GM21576 (cell line): ENCODE results near the gene KRT17.
"Not testable (repeated sequence)": the region's sequence is repeated elsewhere in the genome, so short reads cannot be mapped to it uniquely, and the experiment has no call there.

ENCODE experiments used
- ATAC-seq: cut with Tn5 transposase; IDR thresholded peaks from one replicate; pipeline ENCODE4 v1.9.1; 2021; ENCODE audit warnings: mild to moderate bottlenecking, moderate library complexity; ENCODE audit not compliant: unreplicated experiment

Gene KRT17

GRCh38 chr17:41621916-41622315 lies 2.5 kb downstream of the KRT17 start:
- no peak for ATAC-seq

GRCh38 chr17:41621435-41621817 lies 2.9 kb downstream of the KRT17 start:
- ATAC-seq: not testable (repeated sequence)

DNA sequence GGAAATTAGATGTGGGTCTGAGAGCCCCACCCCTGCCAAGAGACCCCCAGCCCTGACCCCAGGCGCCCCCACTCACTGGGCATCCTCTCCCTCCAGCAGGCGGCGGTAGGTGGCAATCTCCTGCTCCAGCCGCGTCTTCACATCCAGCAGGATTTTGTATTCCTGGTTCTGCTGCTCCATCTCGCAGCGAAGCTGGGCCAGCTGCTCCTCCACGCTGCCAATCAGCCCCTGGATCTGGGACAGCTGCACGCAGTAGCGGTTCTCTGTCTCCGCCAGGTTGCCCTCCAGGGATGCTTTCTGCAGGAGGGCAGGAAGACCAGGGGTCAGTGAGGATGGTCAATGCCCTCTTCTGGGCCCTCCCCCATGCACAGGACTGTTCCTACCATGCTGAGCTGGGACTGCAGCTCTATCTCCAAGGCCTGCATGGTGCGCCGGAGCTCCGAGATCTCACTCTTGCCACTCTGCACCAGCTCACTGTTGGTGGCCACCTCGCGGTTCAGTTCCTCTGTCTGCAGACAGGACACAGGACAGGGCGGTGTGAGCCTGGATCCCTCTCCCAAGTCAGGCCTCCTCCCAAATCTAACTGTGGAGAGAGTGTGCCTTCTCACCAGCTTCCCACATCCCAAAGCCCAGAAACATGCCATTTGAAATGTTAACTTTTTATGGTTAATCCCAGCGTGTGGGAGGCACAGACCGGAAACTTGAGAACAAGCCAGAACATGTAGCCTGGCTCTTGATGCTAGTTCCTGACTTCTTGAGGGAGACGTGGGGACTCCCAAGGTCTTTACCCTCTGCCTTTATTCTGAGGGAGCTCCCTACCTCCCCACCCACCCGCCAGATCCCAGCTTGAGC lies 3.6 kb downstream of the KRT17 start:
- ATAC-seq: no peak

DNA sequence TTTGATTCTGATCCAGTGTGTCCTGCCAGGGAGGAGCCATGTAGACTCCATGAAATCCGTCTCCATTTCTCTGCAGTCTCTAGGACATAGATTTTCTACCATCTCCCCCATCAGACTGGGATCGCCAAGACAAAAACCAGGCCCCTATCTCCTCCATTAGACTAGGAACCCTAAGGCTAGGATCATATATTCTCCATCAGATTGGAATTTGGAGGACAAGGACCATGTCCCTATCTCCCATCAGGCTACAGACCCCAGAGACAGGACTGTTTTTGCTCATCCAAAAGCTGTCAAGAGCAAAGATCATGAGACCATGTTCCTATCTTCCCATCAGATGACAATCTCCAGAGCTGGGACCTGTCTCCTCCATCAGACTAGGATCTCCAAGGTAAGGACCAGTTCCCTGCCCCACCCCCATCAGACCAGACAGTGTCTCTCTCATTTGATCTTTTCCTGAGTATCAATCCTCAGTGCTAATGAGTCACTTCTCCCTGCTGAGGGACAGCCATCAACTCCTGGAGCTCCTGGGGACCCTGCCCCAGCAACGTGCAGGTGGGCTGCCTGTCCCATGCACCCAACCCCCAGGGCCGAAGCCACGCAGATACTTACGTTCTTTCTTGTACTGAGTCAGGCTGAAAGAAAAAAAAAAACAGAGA lies 4.3 kb downstream of the KRT17 start:
- ATAC-seq: not testable (repeated sequence)

DNA sequence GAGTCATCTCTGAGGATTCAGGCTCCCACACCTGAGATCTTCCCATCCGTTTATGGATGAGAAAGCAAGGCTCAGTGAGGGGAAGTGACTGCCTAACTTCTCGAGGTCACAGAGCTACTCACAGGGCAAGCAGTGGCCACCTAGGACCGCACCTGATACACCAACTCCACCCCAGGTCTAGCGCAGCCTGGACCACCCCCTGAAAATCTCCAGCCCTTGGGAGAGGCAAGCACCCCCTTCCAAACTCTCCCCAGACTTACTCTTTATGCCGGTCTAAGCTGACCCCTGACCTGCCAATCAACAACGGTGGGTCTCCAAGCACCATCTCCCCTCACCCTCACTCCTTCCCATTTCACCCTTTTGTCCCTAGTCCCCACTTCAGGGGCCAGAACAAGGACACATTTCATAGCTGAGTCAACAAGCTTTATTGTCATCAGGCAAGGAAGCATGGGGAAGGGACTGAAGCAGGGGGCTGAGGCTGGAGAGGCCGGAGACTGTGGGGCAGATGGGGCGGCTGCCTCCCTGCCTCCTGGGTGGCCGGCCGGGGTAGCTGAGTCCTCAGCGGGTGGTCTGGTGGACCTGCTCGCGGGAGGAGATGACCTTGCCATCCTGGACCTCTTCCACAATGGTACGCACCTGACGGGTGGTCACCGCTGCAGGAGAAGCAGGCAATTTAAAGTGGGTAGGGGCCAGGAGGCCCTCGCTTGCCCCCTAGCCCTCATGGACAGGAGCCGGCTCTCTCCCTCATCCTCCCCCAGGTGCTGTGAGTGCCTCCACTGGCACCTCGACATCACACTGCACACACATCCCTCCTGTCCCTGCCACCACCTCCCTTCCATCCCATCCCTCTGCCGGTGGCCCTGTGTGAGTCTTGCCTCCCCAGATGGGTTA lies 5.1 kb downstream of the KRT17 start:
- ATAC-seq: no peak

- ATAC-seq: no peak
These were observed 5.9 kb downstream of the KRT17 start for GRCh38 chr17:41618341-41619035.

DNA sequence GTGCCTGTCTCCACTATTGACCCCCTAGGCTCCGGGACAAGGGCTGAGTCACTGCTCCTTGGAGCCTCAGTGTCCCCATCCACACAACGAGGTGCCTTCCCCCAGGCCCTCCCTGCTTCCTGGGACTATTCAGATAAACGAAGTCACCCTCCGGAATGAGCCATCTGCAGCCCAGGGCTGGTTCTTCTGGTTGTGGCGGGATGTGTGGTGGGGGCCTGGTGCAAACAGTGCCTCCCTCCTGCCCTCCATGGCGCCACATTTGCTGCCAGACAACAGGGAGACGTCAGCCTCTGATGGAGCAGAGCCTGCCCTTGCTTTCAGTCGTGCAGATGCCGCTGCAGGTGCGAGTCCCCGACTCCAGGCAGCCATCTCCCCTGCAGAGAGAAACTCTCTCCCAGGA lies 6.7 kb downstream of the KRT17 start:
- ATAC-seq: no peak

- no peak for ATAC-seq
These were observed 7.2 kb downstream of the KRT17 start for GRCh38 chr17:41617136-41617535.

DNA sequence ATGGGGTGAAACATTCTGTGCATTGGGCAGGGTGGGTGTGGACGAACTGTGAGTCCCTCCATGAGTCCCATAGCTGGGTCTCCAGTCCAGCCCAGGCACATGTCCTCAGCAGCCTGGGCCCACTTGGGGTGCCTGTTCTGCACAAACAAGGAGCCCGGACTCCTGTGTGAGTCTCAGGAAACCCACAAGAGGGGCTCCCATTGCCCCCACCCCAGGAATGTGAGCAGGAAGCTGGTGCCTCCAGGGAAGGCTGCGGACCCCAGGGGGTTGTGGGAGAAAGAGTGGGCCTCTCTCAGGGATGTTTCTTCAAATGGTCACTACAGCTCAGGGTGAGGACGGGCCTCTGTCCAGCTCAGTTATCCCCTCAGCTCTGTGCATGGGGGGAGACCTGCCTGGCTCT lies 7.9 kb downstream of the KRT17 start:
- ATAC-seq: not testable (repeated sequence)

GRCh38 chr17:41615454-41615853 lies 8.9 kb downstream of the KRT17 start:
- no peak for ATAC-seq

DNA sequence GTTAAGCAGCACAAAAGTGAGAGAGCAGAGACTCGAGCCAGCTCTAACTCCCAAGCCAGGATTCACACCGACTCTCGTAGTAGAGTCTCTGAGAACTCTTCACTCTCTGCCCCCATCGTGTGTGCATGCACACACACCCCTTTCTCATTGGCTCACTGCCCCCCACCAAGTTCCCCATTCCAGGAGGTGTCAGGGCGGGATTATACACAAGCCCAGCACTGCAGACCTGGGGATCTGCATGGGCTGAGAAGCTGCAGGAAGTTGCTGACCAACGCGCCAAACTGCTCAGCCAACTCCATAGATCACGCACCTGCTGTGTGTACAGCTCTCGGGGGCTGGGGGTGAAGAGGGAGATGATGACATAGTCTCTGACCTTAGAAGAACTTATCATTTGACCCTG lies 9.6 kb downstream of the KRT17 start:
- not testable (repeated sequence) for ATAC-seq

- ATAC-seq: no peak
These were observed 10.3 kb downstream of the KRT17 start for GRCh38 chr17:41614098-41614497.

DNA sequence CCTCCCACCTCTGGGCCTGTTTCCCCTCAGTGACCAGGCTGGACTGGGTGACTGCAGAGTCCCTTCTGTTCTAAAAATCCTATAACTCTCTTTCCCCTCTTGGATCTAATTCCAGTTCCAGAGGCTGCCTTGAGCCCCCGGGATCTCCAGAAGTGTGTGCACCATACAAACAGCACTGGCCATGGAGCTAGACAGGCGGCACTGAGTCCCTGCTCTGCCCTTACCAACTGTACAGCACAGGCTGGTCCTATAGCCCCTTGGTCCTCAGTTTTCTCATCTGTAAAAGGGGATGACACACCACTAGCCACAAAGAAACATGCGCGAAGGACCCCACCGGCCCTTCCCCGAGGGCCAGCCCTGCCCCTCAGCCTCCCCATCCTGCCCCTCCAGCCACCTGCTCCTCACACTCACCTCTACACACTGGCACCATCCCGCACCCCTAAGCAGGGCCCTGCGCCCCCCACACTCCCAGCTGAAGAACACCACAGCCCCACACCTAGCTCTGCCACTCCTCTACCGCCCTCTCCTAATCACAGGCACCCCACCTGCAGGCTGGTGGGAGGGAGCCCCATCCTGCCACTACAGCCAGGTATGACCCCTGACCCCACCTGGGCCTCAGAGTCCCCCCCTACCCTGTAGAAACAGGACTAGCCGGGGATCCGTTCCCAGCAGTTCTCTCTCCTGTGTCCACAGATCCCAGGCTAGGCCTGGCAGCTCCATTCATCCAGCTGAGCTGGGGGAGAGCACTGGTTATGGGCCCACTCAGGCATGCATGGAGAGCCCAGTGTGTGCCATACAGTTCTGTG lies 10.9 kb downstream of the KRT17 start:
- ATAC-seq: no peak

- not testable (repeated sequence) for ATAC-seq
These were observed 11.8 kb downstream of the KRT17 start, which contains the start of gene KRT16 for GRCh38 chr17:41612376-41613160. TSS of gene KRT16 (minus strand) at chr17:41612767. CDS start at chr17:41612688, 79 bp downstream.

DNA sequence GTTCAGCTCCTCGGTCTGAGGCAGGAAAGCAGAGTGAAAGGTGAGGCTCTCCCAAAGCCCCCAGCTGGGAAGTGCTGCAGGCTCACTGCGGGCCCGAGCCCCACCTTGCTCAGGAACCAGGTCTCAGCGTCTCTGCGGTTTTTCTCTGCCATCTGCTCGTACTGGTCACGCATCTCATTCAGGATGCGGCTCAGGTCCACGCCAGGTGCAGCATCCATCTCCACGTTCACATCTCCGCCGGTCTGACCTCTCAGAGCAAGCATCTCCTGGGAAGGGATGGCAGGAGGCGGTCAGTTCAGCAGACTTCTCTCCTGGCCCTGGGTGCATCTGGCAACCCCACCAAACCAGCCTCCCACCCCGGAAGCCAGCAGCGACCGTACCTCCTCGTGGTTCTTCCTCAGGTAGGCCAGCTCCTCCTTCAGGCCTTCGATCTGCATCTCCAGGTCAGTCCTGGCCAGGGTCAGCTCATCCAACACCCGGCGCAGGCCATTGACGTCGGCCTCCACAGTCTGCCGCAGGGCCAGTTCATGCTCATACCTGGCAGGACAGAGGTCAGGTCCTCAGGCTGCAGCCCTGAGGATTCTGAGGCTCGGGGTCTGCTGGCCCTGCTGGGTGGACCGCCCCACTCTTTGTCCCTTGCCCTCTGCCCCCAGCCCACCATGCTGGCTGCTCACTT lies 13.3 kb downstream of the KRT17 start:
- no peak for ATAC-seq

GRCh38 chr17:41610061-41610517 lies 14.3 kb downstream of the KRT17 start:
- not testable (repeated sequence) for ATAC-seq

DNA sequence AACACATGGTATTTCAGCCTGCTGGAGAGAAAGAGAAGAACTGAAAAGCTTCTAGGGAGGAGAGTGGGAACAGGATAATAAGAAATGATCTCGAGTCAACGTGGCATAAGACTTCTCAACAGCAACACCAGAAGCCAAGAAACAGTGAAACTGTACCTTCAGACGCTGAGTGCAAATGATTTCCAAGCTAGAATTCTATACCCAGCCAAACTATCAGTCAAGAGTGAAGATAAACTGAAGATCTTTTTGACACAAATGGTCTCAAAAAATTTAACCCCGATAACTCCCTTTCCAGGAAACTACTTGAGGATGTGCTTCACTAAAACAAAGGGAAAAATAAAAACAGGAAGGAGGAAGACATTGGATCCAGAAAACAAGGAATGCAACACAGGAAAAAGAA lies 17.4 kb downstream of the KRT17 start:
- not testable (repeated sequence) for ATAC-seq

DNA sequence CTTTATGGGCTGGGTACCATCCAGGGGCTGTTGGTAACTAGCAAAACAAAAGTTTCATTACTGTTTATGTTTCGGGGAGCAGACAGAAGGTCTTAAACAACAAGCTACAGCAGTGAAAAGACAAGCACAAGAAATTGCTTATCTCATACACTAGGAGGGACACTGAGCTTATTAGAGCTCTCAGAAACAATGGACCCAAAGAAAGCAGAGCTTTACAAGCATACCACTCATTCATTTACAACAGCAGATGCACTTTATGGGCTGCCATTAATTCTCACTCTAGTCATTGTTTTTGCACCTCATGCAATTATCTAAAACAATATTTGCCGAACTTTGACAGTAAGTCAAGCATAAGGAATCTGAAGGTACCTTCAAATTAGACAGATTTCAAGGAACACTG lies 21.9 kb downstream of the KRT17 start:
- ATAC-seq: no peak
